ENCODE results near the gene EMID1.

GRCh38 chr22:29207562-29208501 is 2.1 kb downstream of the EMID1 start:
- TF ChIP-seq POLR2A (IDR thresholded peaks at IDR 0.05): no peak
- TF ChIP-seq CTCF (IDR thresholded peaks at IDR 0.05): no peak
